Loucy (cell line): ENCODE data around the gene FRMD1.

Experiments used
- EZH2phosphoT487 ChIP-seq: fragments of 200-600 bp; IDR thresholded peaks from 2 replicates; pipeline ENCODE4 v1.6.1; 2018; ENCODE audit warnings: antibody characterized with exemption, mild to moderate bottlenecking, moderate library complexity, borderline replicate concordance
- TF ChIP-seq, protein P1 (sequence below): fragments of 200-600 bp; sonication (generic); conservative IDR thresholded peaks from 2 replicates; pipeline ENCODE4 v1.5.1; 2014; ENCODE audit warnings: mild to moderate bottlenecking, antibody characterized with exemption, low read length

GRCh38 chr6:168120390-168121302 is 41.6 kb upstream of the FRMD1 start:
- TF ChIP-seq, protein P1, sequence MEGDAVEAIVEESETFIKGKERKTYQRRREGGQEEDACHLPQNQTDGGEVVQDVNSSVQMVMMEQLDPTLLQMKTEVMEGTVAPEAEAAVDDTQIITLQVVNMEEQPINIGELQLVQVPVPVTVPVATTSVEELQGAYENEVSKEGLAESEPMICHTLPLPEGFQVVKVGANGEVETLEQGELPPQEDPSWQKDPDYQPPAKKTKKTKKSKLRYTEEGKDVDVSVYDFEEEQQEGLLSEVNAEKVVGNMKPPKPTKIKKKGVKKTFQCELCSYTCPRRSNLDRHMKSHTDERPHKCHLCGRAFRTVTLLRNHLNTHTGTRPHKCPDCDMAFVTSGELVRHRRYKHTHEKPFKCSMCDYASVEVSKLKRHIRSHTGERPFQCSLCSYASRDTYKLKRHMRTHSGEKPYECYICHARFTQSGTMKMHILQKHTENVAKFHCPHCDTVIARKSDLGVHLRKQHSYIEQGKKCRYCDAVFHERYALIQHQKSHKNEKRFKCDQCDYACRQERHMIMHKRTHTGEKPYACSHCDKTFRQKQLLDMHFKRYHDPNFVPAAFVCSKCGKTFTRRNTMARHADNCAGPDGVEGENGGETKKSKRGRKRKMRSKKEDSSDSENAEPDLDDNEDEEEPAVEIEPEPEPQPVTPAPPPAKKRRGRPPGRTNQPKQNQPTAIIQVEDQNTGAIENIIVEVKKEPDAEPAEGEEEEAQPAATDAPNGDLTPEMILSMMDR, result no peak
- TF ChIP-seq EZH2phosphoT487, result no peak
